Duodenal mucosa (tissue), 2 donors: ENCODE results near the gene EEF2K.

Experiments
- H3K27ac ChIP-seq: one replicate; pipeline ENCODE4 v1.7.0; 2013; ENCODE audit warnings: low read depth, low read length
- H3K27me3 ChIP-seq, 2 donors: one replicate each; pipeline ENCODE4 v1.7.0; 2013; ENCODE audit warnings: low read length in 2 of 2, control low read depth in 1 of 2; ENCODE audit not compliant: insufficient read depth in 2 of 2, control insufficient read depth in 1 of 2
- H3K36me3 ChIP-seq, 2 donors: one replicate each; pipeline ENCODE4 v1.7.0; 2013; ENCODE audit warnings: low read length in 2 of 2, control low read depth in 1 of 2; ENCODE audit not compliant: insufficient read depth in 2 of 2, control insufficient read depth in 1 of 2
- H3K4me1 ChIP-seq, 2 donors: one replicate each; pipeline ENCODE4 v1.7.0; 2013; ENCODE audit warnings: low read length in 2 of 2, control low read depth in 1 of 2; ENCODE audit not compliant: insufficient read depth in 2 of 2, control insufficient read depth in 1 of 2
- H3K4me3 ChIP-seq, 2 donors: one replicate each; pipeline ENCODE4 v1.7.0; 2013; ENCODE audit warnings: low read length in 2 of 2, low read depth in 1 of 2
- H3K9ac ChIP-seq, 2 donors: one replicate each; pipeline ENCODE4 v1.7.0; 2013; ENCODE audit warnings: low read length in 2 of 2, low read depth in 1 of 2
- H3K9me3 ChIP-seq, 2 donors: one replicate each; pipeline ENCODE4 v1.7.0; 2013; ENCODE audit warnings: low read length in 2 of 2, control low read depth in 1 of 2; ENCODE audit not compliant: control insufficient read depth in 1 of 2

Gene EEF2K

DNA sequence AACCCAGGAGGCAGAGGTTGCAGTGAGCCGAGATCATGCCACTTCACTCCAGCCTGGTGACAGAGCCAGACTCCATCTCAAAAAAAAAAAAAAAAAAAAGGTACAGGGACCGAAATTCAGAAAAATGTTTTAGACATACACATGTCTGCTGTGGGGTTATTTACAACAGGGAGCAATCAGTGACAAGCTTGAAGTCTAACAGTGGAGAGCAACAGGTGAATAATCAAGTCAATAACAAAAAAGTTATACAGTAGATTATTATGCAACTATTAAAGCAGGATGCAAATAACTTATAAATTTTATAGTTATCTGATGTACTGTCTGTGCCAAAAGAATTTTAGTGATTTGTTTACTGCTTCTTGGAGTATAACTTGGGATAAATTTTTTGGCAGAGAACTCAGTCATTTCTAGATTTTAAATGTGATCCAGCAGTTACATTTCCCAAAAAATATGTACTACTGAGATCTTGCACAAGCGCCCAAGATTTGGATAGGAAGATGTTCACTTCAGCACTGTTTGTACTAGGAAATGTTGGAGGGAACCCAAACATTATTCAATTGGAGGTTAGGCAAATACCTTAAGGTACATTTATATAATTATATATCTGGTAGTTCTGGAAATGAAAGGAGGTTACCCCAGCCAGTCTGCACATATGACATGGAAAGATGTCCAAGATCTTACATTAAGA is 34.1 kb downstream of the EEF2K start:
- Histone ChIP-seq H3K4me3 (no peak overlapping the region), H3K4me1 (peaks cover 14% of the 10 kb centered on the region in 2 donors), H3K9ac (no peak overlapping the region), H3K9me3 (no peaks in the 10 kb centered on the region), H3K27me3 (no peaks in the 10 kb centered on the region), H3K36me3 (peaks cover 0 to 12% of the 10 kb centered on the region in 2 donors), H3K27ac (no peak overlapping the region)

DNA sequence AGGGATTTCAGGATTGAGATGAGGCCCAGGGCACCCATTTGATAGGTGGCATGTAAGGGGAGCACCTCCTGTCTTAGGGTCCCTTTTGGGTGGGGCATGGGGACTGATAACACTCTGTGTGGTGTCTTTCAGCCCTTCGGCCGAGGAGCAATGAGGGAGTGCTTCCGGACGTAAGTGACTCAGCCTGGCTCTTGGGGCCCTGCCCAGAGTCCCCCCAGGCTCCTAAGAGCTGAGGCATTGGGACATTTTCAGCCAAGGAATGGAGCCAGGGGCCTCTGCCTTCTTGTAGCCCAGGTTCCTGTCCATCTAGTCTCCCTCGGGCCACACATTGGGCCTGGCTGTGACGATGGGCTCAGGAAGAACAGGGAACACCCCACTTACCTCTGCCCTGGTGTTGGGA is 44.4 kb downstream of the EEF2K start:
- no peak overlapping the region for H3K9ac ChIP-seq
- no peaks in the 10 kb centered on the region for H3K27me3 ChIP-seq
- no peak overlapping the region for H3K4me3 ChIP-seq
- no peaks in the 10 kb centered on the region for H3K4me1 ChIP-seq
- no peak overlapping the region for H3K27ac ChIP-seq
- peaks cover 4 to 6% of the 10 kb centered on the region in 2 donors for H3K9me3 ChIP-seq
- H3K36me3 ChIP-seq, result peaks cover 36 to 41% of the 10 kb centered on the region in 2 donors

DNA sequence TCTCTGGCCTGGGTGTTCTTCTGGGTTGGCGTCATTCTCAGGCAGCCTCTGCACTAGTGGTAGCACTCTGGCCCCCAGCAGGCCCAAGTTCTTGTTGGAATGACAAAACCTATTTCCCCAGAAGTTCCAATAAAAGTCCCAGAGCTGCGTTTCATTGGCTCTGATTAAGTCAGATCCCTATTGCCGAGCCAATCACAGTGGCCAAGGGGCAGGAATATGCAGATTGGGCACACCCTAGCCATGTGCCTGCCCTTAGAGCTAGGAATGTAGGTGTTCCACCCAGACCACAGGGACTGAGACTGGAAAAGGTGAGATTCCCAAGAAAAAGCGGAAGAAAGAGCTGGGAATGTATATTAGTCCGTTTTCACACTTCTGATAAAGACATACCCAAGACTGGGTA is 46.2 kb downstream of the EEF2K start:
- no peak overlapping the region for H3K9ac ChIP-seq
- H3K9me3 ChIP-seq, result peaks cover 4 to 7% of the 10 kb centered on the region in 2 donors
- no peaks in the 10 kb centered on the region for H3K4me1 ChIP-seq
- H3K27me3 ChIP-seq, result no peaks in the 10 kb centered on the region
- H3K27ac ChIP-seq, result no peak overlapping the region
- peaks cover 42 to 43% of the 10 kb centered on the region in 2 donors for H3K36me3 ChIP-seq
- no peak overlapping the region for H3K4me3 ChIP-seq

DNA sequence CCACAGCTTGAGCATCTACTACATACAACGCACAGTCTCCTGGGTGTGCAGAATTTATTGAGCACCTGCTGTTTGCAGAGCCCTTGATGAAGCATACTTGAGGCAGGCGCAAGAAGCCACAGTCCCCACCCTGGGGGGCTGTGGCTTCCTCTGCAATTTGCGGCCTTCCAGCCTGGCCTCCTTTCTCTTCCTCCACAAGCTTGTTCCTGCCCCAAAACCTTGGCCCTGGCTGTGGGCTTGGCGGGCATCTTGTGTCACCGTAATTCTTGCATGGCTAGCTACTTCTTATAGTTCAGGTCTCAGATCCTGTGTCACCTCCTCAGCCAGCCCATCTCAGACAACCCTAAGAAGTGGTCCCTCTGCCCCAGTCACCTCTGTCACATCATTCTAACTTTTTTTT is 47.2 kb downstream of the EEF2K start:
- Histone ChIP-seq H3K4me1 (no peaks in the 10 kb centered on the region), H3K27me3 (no peaks in the 10 kb centered on the region), H3K36me3 (peaks cover 48 to 49% of the 10 kb centered on the region in 2 donors), H3K9ac (no peak overlapping the region), H3K4me3 (no peak overlapping the region), H3K9me3 (peaks cover 4 to 7% of the 10 kb centered on the region in 2 donors), H3K27ac (no peak overlapping the region)

DNA sequence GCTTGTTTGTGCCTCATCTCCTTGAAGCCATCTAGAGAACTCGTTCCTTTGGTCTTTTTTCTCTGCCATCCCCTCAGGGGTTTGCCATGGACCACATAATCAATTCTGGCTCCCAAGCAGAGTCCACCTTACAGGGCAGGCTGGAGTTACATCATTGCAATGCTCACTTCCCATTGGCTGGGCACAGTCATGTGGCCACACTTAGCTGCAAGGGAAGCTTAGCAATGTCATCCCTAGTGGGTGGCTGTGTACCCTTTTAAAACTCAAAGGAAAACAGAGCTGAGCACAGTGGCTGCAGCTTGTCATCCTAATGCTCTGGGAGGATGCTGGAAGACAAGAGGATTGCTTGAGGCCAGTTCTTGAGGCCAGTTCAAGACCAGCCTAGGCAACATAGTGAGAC is 49.3 kb downstream of the EEF2K start:
- H3K4me1 ChIP-seq, result no peaks in the 10 kb centered on the region
- H3K4me3 ChIP-seq, result no peak overlapping the region
- H3K36me3 ChIP-seq, result peaks cover 54 to 55% of the 10 kb centered on the region in 2 donors
- no peaks in the 10 kb centered on the region for H3K27me3 ChIP-seq
- H3K9ac ChIP-seq, result no peak overlapping the region
- peaks cover 4 to 13% of the 10 kb centered on the region in 2 donors for H3K9me3 ChIP-seq
- H3K27ac ChIP-seq, result no peak overlapping the region

DNA sequence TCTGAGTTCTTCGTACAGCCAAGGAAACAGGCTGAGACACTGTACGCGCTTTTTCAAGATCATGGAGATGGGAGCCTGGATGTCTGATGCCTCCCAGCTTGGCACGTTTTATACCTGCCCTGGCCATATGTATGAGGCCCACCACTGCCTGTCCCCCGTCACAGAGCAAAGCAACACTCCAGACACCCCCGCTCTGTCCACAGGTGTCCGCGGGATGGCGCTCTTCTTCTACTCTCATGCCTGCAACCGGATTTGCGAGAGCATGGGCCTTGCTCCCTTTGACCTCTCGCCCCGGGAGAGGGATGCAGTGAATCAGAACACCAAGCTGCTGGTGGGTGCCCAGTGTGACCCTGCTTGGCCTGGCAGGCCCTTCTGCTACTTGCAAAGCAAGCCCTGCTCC is 51.4 kb downstream of the EEF2K start:
- Histone ChIP-seq H3K27ac (no peak overlapping the region), H3K27me3 (no peaks in the 10 kb centered on the region), H3K9ac (no peak overlapping the region), H3K4me3 (no peak overlapping the region), H3K9me3 (peaks cover 4 to 13% of the 10 kb centered on the region in 2 donors), H3K4me1 (no peaks in the 10 kb centered on the region), H3K36me3 (peaks cover 44 to 50% of the 10 kb centered on the region in 2 donors)

DNA sequence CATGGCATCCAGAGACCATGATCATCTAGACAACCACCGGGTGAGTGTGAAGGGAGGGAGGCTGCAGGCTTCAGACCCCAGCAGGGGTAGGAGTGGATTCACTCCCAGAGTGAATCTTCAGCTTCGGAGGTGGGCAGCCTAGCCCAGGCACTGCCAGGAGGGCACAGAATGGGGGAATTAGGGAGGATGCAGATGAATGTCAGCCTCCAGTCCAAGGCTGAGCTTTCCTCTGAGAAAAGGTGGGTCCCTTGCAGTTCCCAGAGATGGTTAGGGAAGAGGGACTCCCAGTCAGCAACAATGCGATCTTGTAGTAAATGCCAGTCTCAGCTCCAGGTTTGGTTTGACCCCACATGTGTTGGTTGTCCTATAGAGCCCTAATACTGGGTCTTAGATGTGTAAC is 54.4 kb downstream of the EEF2K start:
- Histone ChIP-seq H3K9me3 (peaks cover under 1 to 7% of the 10 kb centered on the region in 2 donors), H3K4me1 (no peaks in the 10 kb centered on the region), H3K27ac (no peak overlapping the region), H3K4me3 (no peak overlapping the region), H3K27me3 (no peaks in the 10 kb centered on the region), H3K36me3 (peaks cover 38 to 53% of the 10 kb centered on the region in 2 donors), H3K9ac (no peak overlapping the region)

DNA sequence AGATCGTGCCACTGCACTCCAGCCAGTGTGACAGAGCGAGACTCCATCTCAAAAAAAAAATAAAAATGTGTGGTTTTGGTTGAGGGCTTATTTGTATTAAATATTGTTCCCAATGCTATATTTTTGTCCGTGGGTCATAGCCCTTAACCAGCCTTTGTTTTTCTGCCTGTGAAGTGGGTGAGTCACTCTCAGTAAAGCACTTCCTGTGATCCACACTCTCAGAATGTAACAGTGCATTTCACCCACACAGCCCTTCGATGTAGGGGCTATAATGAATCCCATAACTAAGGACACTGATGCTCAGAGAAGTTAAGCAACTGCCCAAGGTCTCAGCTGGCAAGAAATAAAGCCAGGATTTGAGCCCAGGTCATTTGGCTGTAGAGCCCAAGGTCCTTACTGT is 56.4 kb downstream of the EEF2K start:
- Histone ChIP-seq H3K4me3 (no peak overlapping the region), H3K9ac (no peak overlapping the region), H3K27ac (no peak overlapping the region), H3K9me3 (peaks cover 0 to 6% of the 10 kb centered on the region in 2 donors), H3K27me3 (no peaks in the 10 kb centered on the region), H3K4me1 (no peaks in the 10 kb centered on the region), H3K36me3 (peaks cover 28 to 48% of the 10 kb centered on the region in 2 donors)

DNA sequence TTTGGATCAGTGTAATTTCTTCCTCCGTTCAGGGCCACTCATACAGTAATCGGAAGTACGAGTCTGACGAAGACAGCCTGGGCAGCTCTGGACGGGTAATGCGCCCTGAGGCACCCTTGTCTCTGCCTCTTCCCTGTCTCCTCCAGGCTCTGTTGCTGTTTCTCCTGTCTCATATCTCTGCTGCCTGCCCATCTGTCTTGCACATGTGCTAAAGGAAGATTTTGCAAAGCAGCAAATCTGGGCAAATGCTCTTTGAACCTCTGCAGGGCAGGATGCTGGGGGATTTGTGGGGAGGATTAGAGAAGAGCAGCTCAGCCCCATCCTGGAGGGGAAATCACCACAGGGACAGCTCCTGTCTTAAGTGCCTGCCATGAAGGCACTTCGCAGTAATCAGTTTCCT is 58.7 kb downstream of the EEF2K start:
- no peak overlapping the region for H3K27ac ChIP-seq
- H3K36me3 ChIP-seq, result peaks cover 12 to 50% of the 10 kb centered on the region in 2 donors
- no peak overlapping the region for H3K9ac ChIP-seq

DNA sequence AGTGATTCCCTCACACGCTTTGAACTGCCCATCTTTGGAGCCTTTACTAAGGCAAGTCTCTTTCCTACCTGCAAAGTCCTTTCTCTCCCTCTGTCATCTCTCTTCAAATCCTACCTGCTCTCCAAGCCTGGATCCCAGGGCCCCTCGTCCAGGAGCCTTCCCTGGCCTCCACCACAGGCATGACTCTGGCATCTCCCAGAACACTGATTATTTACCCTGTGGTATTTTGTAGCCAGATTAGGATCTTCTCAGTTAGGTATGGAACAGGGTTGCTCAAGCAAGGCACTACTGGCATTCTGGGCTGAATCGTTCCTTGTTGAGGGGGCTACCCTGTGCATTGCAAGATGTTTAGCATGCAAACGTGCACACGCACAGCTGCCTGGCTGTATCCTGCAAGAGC is 59.3 kb downstream of the EEF2K start:
- no peak overlapping the region for H3K27ac ChIP-seq
- H3K4me1 ChIP-seq, result no peaks in the 10 kb centered on the region
- H3K27me3 ChIP-seq, result no peaks in the 10 kb centered on the region
- peaks cover 0 to under 1% of the 10 kb centered on the region in 2 donors for H3K9me3 ChIP-seq
- H3K4me3 ChIP-seq, result no peak overlapping the region
- no peak overlapping the region for H3K9ac ChIP-seq
- peaks cover 6 to 46% of the 10 kb centered on the region in 2 donors for H3K36me3 ChIP-seq

More for the DNA sequence above, 58.7 kb downstream of the EEF2K start:
- H3K27me3 ChIP-seq, result no peaks in the 10 kb centered on the region
- H3K9me3 ChIP-seq, result peaks cover 0 to 6% of the 10 kb centered on the region in 2 donors
- H3K4me3 ChIP-seq, result no peak overlapping the region
- H3K4me1 ChIP-seq, result no peaks in the 10 kb centered on the region
